Pancreas (tissue), 10 donors: Measurements from ENCODE around the gene REXO4. TPM values are rescaled to one million over a fixed set of nuclear protein-coding genes. Genes with fewer than 3 reads are reported as not detected.
A peak's percentile ranks its signal among the peaks of the same experiment; 100 is the strongest.

Experiments
- ATAC-seq, 4 donors: fragments of 200-7000 bp; cut with Tn5 transposase; one replicate each; pipeline versions ENCODE4 v1.8.0 to v1.9.1; 2020; ENCODE audit warnings: mild to moderate bottlenecking in 4 of 4, moderate library complexity in 4 of 4
- DNase-seq, 6 donors: peaks; one replicate each; pipeline ENCODE4 v3.0.0-alpha.2; 2020
- FAIRE-seq: peaks from 2 replicates; lab custom pipeline; 2012; peaks lifted over from hg19 to GRCh38; lab: Jason Lieb, UNC
- H3K27ac ChIP-seq, 4 donors: fragments of 200-600 bp; sonication (generic); 1 replicate in 3 of 4; 2 replicates in 1 of 4; pipeline versions ENCODE4 v1.5.0 to v1.8.0; 2020
- H3K27me3 ChIP-seq, 4 donors: fragments of 200-600 bp; one replicate each; pipeline ENCODE4 v1.8.0; 2021
- H3K36me3 ChIP-seq, 3 donors: fragments of 200-600 bp; sonication (generic) in 1 of 3; one replicate each; pipeline versions ENCODE4 v1.5.0 to v1.8.0; 2020 to 2021
- H3K4me1 ChIP-seq, 3 donors: fragments of 200-600 bp; one replicate each; pipeline ENCODE4 v1.8.0; 2021
- H3K4me3 ChIP-seq, 4 donors: fragments of 200-600 bp; sonication (generic) in 2 of 4; one replicate each; pipeline versions ENCODE4 v1.5.0 to v1.8.0; 2020 to 2021
- H3K9me3 ChIP-seq, 4 donors: fragments of 200-600 bp; one replicate each; pipeline ENCODE4 v1.8.0; 2021
- WGBS, 2 donors: extraction: QIAGEN DNeasy Blood & Tissue Kit; methylation state at CpG; one replicate each; pipeline ENCODE4 v1.1.7; 2013; 5-methylcytosine and 5-hydroxymethylcytosine counted together
- intact Hi-C, 3 donors: fragments of 100-400 bp; cut with DNase I; formaldehyde crosslinking; loops; one replicate each; pipeline versions ENCODE4 v1.11.1 to v1.14.2; 2022
- polyA plus RNA-seq, 2 donors: library from polyadenylated mRNA; stranded (reverse); fragments of 200-250 nt; gene quantifications; one replicate each; pipeline ENCODE4 v1.2.3, GENCODE V29; 2013
- total RNA-seq, 6 donors: library from RNA; stranded (reverse); fragmentation: NEBNext Ultra II Directional in 4 of 6; extraction: Animal tissue kit (Norgen Biotek cat#: 25700) in 4 of 6; gene quantifications; one replicate each; pipeline versions ENCODE4 v1.2.1 to v1.2.4, GENCODE V29; 2021 to 2023
- TF ChIP-seq, protein P1 (sequence below), 4 donors: fragments of 200-600 bp; sonication (generic) in 3 of 4; IDR thresholded peaks; one replicate each; pipeline versions ENCODE4 v1.5.0 to v1.8.0; 2021; ENCODE audit warnings: antibody characterized with exemption in 4 of 4
- donor health status: healthy with polysubstance abuse.
- donor health status: DM: no; HTN: no; CAD: no; lungs with moderate emphysema.
- donor health status: DM: no; HTN: no; CAD: no.
- donor health status: control.
- donor health status: control.
- donor health status: Bipolar disorder and iron deficiency.
- donor health status: DM: yes; HTN: yes; CAD: no.
- donor health status: DM: no; HTN: no; CAD: no.
- donor health status: DM: no; HTN: no; CAD: no.
- donor health status: DM: yes; HTN: yes; CAD: no.

REXO4 gene
- total and polyA plus RNA-seq, 8 donors: 10.0 to 16.3 (median 13.1) TPM

DNA sequence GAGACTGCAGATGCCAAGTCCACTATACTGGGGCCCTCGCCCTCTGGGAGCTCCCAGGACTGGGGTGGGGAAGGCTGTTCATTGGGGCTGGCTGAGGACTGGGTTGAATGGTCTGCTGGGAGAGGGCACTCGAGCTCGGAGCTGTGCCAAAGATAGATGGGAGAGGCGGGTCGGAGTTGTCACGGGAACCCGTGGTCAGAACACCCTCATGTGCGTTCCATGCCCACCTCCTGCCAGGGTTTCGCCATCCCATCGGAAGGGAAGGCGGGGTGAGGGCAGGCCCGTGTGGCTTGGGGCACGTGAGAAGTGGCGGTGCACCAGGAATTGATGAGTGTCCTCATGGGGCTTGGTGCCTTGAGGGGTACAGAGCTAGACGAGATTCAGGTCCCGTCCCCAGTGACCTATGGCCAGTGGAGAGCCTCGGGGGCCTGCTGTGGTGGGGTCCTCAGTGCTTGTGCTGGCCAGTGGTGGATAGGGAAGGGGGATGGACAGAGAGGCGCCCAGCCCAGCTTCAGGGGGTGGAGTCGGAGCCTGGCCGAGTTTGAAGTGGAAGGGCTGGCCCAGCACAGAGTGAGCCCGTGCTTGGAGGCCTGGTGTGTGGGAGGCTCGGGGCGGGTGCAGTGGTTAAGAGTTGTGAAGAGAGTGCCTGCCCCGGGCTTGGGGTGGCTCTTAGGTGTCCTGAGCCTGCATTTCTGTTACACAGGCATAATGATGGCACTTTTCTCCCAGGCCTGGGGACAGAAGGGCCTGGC lies 46.2 kb upstream of the REXO4 start:
- DNase-seq (peak in 1 of 6 donors; percentile 69), ATAC-seq (no peak), FAIRE-seq (no peak)
- no peak overlapping the region for H3K27ac ChIP-seq
- no peaks in the 10 kb centered on the region for H3K9me3 ChIP-seq
- no peak overlapping the region for H3K4me3 ChIP-seq
- intact Hi-C loops: no loop called here
- H3K27me3 ChIP-seq: no peaks in the 10 kb centered on the region
- 86 to 89% methylated on average over 20 to 24 of the region's 24 CpGs for WGBS, 2 donors
- H3K4me1 ChIP-seq: peaks cover 6 to 13% (median 7%) of the 10 kb centered on the region in 3 donors
- peaks cover 0 to 7% (median 0%) of the 10 kb centered on the region in 3 donors for H3K36me3 ChIP-seq
- TF ChIP-seq, protein P1, sequence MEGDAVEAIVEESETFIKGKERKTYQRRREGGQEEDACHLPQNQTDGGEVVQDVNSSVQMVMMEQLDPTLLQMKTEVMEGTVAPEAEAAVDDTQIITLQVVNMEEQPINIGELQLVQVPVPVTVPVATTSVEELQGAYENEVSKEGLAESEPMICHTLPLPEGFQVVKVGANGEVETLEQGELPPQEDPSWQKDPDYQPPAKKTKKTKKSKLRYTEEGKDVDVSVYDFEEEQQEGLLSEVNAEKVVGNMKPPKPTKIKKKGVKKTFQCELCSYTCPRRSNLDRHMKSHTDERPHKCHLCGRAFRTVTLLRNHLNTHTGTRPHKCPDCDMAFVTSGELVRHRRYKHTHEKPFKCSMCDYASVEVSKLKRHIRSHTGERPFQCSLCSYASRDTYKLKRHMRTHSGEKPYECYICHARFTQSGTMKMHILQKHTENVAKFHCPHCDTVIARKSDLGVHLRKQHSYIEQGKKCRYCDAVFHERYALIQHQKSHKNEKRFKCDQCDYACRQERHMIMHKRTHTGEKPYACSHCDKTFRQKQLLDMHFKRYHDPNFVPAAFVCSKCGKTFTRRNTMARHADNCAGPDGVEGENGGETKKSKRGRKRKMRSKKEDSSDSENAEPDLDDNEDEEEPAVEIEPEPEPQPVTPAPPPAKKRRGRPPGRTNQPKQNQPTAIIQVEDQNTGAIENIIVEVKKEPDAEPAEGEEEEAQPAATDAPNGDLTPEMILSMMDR (IDR thresholded peaks at IDR 0.05): no peak

GRCh38 chr9:133463234-133463863 lies 45.5 kb upstream of the REXO4 start:
- H3K4me1 ChIP-seq: peaks cover 6 to 13% (median 7%) of the 10 kb centered on the region in 3 donors
- 84 to 89% methylated on average over 22 of the region's 22 CpGs for WGBS, 2 donors
- no peak overlapping the region for H3K27ac ChIP-seq
- no peak for FAIRE-seq
- TF ChIP-seq, protein P1 (IDR thresholded peaks at IDR 0.05): no peak
- no peaks in the 10 kb centered on the region for H3K9me3 ChIP-seq
- no peaks in the 10 kb centered on the region for H3K27me3 ChIP-seq
- H3K4me3 ChIP-seq: no peak overlapping the region
- peak in 1 of 6 donors; percentile 74 for DNase-seq
- peaks cover 0 to under 1% (median 0%) of the 10 kb centered on the region in 3 donors for H3K36me3 ChIP-seq
- no peak for ATAC-seq
- intact Hi-C loops: no loop called here

DNA sequence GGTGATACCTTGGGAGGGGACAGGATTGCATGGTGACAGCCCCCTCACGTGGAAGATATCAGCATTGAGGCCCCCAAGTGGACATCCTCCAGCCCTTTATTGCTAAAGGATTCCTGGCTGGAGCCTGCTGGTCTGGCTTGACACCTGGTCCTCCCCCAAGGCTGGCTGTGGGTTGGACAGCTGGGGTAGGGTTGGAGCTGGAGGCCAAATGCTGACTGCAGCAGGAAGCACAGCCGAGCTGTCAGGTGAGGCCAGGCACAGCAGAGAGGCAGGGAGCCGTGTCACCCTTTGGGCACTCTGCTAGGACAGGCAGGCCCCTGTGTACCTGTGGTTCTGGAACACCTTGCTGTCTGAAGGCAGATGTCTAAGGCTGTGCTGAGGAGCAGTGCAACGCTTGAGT lies 44.2 kb upstream of the REXO4 start:
- Histone ChIP-seq H3K9me3 (no peaks in the 10 kb centered on the region), H3K4me1 (peaks cover 6 to 11% (median 7%) of the 10 kb centered on the region in 3 donors), H3K27ac (peak overlapping the region in 1 of 4 donors; percentile 95), H3K36me3 (no peaks in the 10 kb centered on the region), H3K27me3 (no peaks in the 10 kb centered on the region), H3K4me3 (no peak overlapping the region)
- intact Hi-C loops: no loop called here
- WGBS, 2 donors: 56 to 58% methylated on average over 4 of the region's 4 CpGs
- FAIRE-seq (no peak), DNase-seq (peak in 1 of 6 donors; percentile 65), ATAC-seq (no peak)
- TF ChIP-seq, protein P1 (IDR thresholded peaks at IDR 0.05): no peak

- intact Hi-C loops: no loop called here
- peak overlapping the region; percentile 71 to 82 (median 76) for H3K4me3 ChIP-seq
- peaks cover 0 to 9% (median 6%) of the 10 kb centered on the region in 3 donors for H3K4me1 ChIP-seq
- peak overlapping the region; percentile 95 to 98 (median 96) for H3K27ac ChIP-seq
- H3K36me3 ChIP-seq: no peaks in the 10 kb centered on the region
- H3K9me3 ChIP-seq: no peaks in the 10 kb centered on the region
- WGBS, 2 donors: 6 to 8% methylated on average over 21 to 30 of the region's 30 CpGs
- peak; percentile 38 to 66 (median 55) for ATAC-seq
- no peak for FAIRE-seq
- TF ChIP-seq, protein P1 (IDR thresholded peaks at IDR 0.05): no peak
- peak; percentile 83 to 96 (median 90) for DNase-seq
- no peaks in the 10 kb centered on the region for H3K27me3 ChIP-seq
These were observed 42.8 kb upstream of the REXO4 start for GRCh38 chr9:133460405-133461175.
